ENCODE measurements around the gene ZNF330. TPM values are rescaled to one million over a fixed set of nuclear protein-coding genes. Genes with fewer than 3 reads are reported as not detected.
"Not testable (repeated sequence)": the region's sequence is repeated elsewhere in the genome, so short reads cannot be mapped to it uniquely, and the experiment has no call there.

ZNF330 gene
- total RNA-seq, 2 donors from 2014 or later = 40.7 to 58.0 TPM

DNA sequence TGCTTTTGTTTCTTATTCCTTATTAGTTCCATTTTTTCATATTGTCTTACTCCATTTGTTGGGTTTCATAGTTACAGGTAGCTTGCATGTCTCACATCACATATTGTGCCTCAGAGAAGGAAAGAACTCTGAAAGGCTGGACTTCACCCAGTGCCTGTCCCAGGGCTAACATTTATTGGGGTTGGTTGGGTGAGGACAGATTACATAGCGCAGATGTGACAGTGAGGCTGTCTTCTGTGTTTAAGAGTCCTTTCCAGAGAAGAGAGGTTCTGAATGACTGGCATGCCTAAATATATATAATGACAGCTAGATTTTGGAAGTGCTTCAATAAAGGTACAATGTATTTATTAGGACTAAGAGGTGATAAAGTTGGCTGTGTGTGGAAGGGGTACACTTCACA is 2.7 kb downstream of the ZNF330 start:
- TF ChIP-seq, protein P1, sequence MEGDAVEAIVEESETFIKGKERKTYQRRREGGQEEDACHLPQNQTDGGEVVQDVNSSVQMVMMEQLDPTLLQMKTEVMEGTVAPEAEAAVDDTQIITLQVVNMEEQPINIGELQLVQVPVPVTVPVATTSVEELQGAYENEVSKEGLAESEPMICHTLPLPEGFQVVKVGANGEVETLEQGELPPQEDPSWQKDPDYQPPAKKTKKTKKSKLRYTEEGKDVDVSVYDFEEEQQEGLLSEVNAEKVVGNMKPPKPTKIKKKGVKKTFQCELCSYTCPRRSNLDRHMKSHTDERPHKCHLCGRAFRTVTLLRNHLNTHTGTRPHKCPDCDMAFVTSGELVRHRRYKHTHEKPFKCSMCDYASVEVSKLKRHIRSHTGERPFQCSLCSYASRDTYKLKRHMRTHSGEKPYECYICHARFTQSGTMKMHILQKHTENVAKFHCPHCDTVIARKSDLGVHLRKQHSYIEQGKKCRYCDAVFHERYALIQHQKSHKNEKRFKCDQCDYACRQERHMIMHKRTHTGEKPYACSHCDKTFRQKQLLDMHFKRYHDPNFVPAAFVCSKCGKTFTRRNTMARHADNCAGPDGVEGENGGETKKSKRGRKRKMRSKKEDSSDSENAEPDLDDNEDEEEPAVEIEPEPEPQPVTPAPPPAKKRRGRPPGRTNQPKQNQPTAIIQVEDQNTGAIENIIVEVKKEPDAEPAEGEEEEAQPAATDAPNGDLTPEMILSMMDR (IDR thresholded peaks at IDR 0.05) = no peak
- H3K9me3 ChIP-seq = no peaks in the 10 kb centered on the region
- no peak for DNase-seq (ENCODE audit: low spot score)
- no peak overlapping the region for H3K4me3 ChIP-seq
- H3K27ac ChIP-seq = no peak overlapping the region
- peaks cover 0 to 27% of the 10 kb centered on the region in 2 donors for H3K4me1 ChIP-seq
- no peaks in the 10 kb centered on the region for H3K27me3 ChIP-seq
- peaks cover 29% of the 10 kb centered on the region for H3K36me3 ChIP-seq

DNA sequence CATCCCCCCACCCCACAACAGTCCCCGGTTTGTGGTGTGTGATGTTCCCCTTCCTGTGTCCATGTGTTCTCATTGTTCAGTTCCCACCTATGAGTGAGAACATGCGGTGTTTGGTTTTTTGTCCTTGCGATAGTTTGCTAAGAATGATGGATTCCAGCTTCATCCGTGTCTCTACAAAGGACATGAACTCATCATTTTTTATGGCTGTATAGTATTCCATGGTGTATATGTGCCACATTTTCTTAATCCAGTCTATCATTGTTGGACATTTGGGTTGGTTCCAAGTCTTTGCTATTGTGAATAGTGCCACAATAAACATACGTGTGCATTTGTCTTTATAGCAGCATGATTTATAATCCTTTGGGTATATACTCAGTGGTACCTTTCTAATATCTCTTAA is 6.6 kb downstream of the ZNF330 start:
- H3K27me3 ChIP-seq; H3K4me3 ChIP-seq; H3K27ac ChIP-seq; H3K9me3 ChIP-seq; DNase-seq (ENCODE audit: low spot score): not testable (repeated sequence)
- peaks cover 67% of the 10 kb centered on the region for H3K36me3 ChIP-seq
- H3K4me1 ChIP-seq = peaks cover 0 to 16% of the 10 kb centered on the region in 2 donors

DNA sequence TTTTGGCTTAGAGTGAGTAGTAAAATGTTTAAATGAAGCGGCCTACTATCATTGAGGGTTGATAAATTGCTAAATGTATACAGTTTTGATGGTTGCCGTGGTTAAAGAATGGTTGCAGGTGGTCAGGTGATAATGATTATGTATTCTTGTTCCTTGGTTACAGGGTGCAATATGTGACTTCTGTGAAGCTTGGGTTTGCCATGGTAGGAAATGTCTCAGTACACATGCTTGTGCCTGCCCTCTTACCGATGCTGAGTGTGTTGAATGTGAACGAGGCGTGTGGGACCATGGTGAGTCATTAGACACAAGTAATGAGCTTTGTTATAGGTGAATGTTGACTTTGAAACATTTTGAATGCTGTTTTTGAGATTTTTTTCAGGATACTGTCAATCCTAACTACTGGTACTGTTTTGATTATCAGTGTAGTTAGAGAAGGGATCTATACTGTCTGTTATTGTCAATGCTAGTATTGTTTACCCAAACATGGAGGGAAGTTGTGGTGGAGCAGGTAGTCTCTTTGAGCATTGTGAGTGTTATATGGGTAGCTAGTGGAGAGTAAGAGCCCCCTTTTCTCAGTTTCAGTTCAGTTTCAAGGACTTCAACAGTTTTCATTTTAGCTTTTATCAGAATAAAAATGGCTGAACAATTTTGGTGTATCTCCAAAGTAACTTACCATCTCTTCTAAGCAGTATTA is 8.9 kb downstream of the ZNF330 start:
- H3K27me3 ChIP-seq = no peaks in the 10 kb centered on the region
- no peak for DNase-seq (ENCODE audit: low spot score)
- H3K4me3 ChIP-seq = no peak overlapping the region
- peaks cover 0 to under 1% of the 10 kb centered on the region in 2 donors for H3K4me1 ChIP-seq
- TF ChIP-seq, protein P1 (IDR thresholded peaks at IDR 0.05) = no peak
- no peak overlapping the region for H3K27ac ChIP-seq
- H3K36me3 ChIP-seq = peaks cover 86% of the 10 kb centered on the region
- no peaks in the 10 kb centered on the region for H3K9me3 ChIP-seq

DNA sequence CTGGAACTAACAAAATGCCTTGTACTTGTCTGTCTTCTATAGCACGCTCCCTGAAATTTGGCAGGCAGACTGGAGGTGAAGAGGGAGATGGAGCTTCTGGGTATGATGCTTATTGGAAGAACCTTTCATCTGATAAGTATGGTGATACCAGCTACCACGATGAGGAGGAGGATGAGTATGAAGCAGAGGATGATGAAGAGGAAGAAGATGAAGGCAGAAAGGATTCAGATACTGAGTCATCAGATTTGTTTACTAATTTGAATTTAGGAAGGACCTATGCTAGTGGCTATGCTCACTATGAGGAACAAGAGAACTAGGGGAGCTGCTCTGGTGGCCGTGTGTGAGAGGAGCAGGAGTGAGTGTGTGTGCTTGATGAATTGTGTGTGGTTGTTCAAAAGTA is 13.0 kb downstream of the ZNF330 start:
- Histone ChIP-seq H3K36me3 (peaks cover 67% of the 10 kb centered on the region), H3K4me1 (no peaks in the 10 kb centered on the region), H3K27ac (no peak overlapping the region), H3K9me3 (no peaks in the 10 kb centered on the region), H3K27me3 (no peaks in the 10 kb centered on the region), H3K4me3 (no peak overlapping the region)
- TF ChIP-seq, protein P1 (IDR thresholded peaks at IDR 0.05) = no peak
- DNase-seq (ENCODE audit: low spot score) = no peak

DNA sequence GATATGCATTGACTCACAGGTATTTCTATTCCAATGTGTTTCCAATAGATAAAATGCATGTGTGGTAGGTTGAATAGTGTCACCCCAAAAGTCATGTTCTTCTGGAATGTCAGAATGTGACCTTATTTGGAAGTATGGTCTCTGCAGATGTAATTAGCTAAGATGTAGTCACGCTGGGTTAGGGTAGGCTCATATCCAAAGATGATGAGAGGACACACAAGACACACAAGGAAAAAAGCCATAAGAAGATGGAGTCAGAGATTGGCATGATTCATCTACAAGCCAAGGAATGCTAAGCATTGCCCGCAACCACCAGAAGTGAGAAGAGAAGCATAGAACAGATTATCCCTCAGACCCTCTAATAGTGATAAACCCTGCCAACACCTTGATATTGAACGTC is 17.5 kb downstream of the ZNF330 start:
- DNase-seq (ENCODE audit: low spot score) = no peak
- Histone ChIP-seq H3K27ac (no peak overlapping the region), H3K4me3 (no peak overlapping the region), H3K36me3 (peaks cover 21% of the 10 kb centered on the region), H3K9me3 (no peaks in the 10 kb centered on the region), H3K4me1 (no peaks in the 10 kb centered on the region), H3K27me3 (no peaks in the 10 kb centered on the region)
- TF ChIP-seq, protein P1 (IDR thresholded peaks at IDR 0.05) = no peak

DNA sequence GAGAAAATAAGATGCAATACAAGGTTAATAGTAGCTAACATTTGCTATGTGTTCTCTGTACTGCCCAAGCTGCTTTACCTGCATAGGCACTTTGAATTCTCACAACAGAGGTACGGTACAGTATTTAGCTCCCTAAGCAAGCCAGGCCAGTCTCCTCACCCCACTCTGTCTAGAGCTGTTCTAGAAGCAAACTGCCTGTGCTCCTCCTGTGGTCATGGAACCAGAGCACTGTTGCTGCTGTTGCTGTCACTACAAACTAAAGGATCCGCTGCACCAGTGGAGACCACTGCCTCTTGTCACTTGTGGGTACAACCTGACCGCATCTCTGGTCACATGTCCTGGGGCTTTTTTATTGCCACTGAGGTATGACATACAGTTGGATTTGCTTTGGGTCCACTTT is 19.6 kb downstream of the ZNF330 start:
- TF ChIP-seq, protein P1 (IDR thresholded peaks at IDR 0.05) = no peak
- no peaks in the 10 kb centered on the region for H3K27me3 ChIP-seq

More for the DNA sequence above, 19.6 kb downstream of the ZNF330 start:
- H3K27ac ChIP-seq = no peak overlapping the region
- peaks cover under 1% of the 10 kb centered on the region for H3K36me3 ChIP-seq
- H3K4me3 ChIP-seq = no peak overlapping the region
- H3K4me1 ChIP-seq = no peaks in the 10 kb centered on the region
- no peaks in the 10 kb centered on the region for H3K9me3 ChIP-seq
- no peak for DNase-seq (ENCODE audit: low spot score)

Measured in right atrium auricular region (tissue), 2 donors.